ENCODE results near the gene PDK2. TPM values are rescaled to one million over a fixed set of nuclear protein-coding genes. Genes with fewer than 3 reads are reported as not detected.

Gene PDK2
- total RNA-seq, 2 donors from 2014 or later = 26.6 to 34.6 TPM

DNA sequence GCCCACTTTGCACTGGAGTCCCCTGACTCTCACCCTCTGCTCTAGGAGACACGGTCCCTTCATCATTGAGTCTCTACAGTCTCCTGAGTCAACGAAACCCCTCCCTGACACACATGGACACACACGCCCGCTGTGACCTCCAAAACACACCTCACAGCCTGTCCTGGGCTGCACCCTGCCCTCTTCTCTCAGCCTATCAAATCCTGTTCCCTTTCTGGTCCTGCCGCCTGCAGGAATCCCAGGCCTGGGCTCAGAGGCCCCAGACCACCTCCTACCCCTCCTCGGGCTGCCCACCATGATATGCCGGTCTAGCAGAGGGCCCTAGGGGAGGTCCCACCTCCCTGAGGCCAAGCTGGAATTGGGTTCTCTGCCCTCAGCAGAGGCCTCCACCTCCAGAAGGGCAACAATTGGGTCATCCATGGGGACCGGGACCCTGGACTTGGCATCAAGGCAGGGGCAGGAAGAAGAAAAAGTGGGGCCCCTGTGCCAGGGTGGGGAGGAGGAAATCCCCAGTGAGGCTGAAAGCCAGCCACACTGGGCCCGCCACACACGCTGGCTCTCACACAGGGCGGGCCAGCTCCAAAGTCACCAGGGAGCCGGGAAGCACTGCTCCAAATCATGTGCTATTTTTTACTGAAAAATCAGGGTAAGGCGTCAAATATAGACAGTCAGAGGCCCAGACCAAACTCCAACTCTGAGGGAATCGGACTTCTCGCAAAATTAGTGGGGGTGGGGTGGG is 51.9 kb downstream of the PDK2 start:
- peak overlapping the region; percentile 84 for H3K27ac Mint-ChIP-seq
- DNase-seq (no peak), ATAC-seq (replicated peaks in 1 of 2) (no peak)
- H3K36me3 Mint-ChIP-seq (ENCODE audit: insufficient read depth in 2 of 2) = peaks cover 16 to 25% of the 10 kb centered on the region in 2 donors
- no peaks in the 10 kb centered on the region for H3K27me3 Mint-ChIP-seq (ENCODE audit: low read depth)
- peaks cover 53% of the 10 kb centered on the region for H3K4me1 Mint-ChIP-seq (ENCODE audit: low read depth)
- H3K4me3 Mint-ChIP-seq = peak overlapping the region; percentile 97 to 98
- H3K9me3 Mint-ChIP-seq = no peaks in the 10 kb centered on the region

DNA sequence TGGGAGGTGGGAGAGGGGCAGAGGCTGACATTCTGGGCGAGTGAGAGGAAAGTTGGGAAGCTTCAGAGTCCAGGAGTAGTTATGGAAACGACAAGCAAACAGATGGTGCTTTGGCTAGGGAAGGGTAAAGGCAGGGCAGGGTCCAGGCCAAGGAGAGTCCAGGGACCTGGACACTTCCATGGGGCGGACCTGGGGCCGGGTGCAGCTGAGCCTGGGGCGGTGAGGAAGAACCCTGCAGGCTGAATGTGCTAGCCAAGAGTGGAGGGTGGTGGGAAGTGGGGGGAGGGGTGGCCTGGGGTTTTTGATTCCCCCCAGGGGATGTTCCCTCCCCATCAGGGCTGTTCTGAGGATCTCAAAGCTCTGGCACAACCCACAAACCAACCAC is 52.7 kb downstream of the PDK2 start:
- Mint-ChIP-seq H3K27me3 (ENCODE audit: low read depth) (no peaks in the 10 kb centered on the region), H3K36me3 (ENCODE audit: insufficient read depth in 2 of 2) (peaks cover 16 to 22% of the 10 kb centered on the region in 2 donors), H3K4me3 (peak overlapping the region; percentile 97 to 98), H3K9me3 (no peaks in the 10 kb centered on the region), H3K4me1 (ENCODE audit: low read depth) (peaks cover 51% of the 10 kb centered on the region), H3K27ac (peak overlapping the region; percentile 84)
- no peak for DNase-seq
- ATAC-seq (replicated peaks in 1 of 2) = no peak

DNA sequence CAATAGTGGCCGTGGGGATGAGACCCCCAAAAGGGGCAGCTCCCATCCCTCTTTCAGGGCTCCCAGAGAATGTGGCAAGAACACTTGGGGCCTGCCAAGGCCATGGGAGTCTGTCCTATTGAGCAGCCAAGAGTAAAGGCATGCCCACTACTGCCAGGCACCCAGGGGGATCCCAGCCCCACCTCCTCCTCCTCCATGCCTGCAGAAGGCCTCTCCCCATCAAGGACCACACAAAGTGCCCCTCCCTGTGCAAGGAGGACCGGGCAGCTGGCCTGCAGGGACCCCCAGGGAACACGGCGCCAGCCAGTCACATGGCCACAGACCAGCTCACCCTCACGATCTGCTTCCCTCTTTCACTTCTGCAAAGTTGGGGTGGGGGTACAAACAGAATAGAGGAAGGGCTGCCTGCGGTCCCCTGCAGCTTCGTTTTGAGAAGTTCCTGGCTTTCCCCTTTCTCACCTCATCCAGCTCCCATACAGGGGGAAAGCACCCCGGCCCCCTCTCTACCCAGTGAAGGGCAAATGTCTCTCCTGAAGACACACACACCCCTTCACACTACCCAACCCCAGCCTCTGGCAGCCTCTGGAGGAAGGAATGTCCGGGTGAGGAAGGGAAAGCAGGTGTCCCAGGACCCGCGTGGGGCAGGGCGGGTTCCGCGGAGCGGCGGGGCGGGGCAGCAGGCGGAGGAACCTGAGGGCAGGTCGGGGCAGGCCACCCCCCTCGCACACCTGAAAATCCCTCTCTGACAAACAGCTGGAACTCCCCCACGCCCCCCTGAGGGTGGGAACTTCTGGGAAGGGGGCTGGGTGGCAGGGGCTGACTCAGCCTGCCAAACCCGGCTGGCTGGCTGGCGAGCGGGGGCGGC is 53.3 kb downstream of the PDK2 start:
- DNase-seq (peak; percentile 78 to 84), ATAC-seq (replicated peaks in 1 of 2) (peak; percentile 35 to 43)
- Mint-ChIP-seq H3K4me1 (ENCODE audit: low read depth) (peaks cover 46% of the 10 kb centered on the region), H3K4me3 (peak overlapping the region; percentile 97 to 98), H3K9me3 (no peaks in the 10 kb centered on the region), H3K27me3 (ENCODE audit: low read depth) (no peaks in the 10 kb centered on the region), H3K36me3 (ENCODE audit: insufficient read depth in 2 of 2) (peaks cover 16 to 21% of the 10 kb centered on the region in 2 donors), H3K27ac (peak overlapping the region; percentile 39)

DNA sequence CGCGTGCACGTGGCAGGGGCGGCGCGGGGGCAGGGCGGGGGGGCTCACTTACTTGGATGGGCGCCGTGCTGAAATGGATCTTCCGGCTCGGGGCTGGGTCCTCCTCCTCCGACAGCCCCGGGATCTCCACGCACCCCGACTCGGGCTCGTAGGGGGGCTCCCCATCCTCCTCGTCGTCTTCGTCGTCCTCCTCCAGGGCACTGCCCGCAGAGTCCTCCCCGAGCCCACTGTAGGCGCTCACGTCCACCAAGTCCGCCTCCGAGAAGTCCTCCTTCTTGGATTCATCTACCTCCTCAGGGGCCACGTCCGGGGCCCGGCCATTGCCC is 53.9 kb downstream of the PDK2 start:
- Mint-ChIP-seq H3K4me3 (peak overlapping the region; percentile 97 to 98), H3K9me3 (no peaks in the 10 kb centered on the region), H3K4me1 (ENCODE audit: low read depth) (peaks cover 46% of the 10 kb centered on the region), H3K27ac (peak overlapping the region; percentile 81), H3K36me3 (ENCODE audit: insufficient read depth in 2 of 2) (peaks cover 16 to 21% of the 10 kb centered on the region in 2 donors), H3K27me3 (ENCODE audit: low read depth) (no peaks in the 10 kb centered on the region)
- no peak for ATAC-seq (replicated peaks in 1 of 2)
- no peak for DNase-seq

DNA sequence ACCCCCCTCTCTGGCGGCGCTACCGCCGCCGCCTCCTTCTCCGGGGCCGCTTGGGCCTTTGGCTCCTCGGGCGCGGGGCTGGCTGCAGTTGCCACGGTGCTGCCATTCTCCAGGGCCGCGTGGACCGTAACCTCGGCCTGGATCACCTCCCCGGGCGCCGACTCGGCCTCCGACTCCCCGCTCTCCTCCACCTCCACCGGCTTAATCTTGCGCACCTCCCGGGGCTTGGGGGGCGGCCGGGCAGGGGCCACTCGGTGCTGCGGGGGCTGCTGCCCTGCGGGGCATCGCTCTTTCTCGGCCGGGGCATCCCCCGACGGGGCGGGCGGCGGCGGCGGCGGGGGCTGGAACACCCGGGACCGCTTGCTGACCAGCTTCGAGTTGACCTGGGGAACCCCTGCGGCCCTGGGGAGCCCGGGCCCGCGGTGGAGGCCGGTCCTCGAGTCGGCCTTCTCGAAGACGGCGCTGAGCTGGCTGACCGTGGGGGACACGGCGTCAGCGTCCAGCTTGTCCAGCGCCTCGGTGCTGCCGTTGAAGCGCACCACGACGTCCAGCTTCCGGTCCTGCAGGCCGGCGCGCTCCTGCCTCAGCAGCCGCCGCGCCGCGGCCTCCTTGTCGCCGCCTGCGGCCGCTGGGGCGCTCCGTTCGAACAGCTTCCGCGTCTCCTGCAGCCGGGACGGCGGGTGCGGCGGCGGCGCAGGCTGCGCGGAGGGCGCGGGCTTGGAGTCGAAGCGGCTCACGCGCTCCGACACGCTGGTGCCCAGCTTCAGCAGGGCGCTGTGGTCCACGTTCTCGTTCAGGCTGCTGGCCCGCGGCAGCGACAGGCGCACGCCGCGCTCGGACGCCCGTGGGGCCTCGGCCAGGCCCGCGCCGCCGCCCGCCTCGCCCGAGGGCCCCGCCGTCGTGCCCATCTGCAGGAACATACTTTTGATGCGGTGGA is 54.5 kb downstream of the PDK2 start:
- peaks cover 46% of the 10 kb centered on the region for H3K4me1 Mint-ChIP-seq (ENCODE audit: low read depth)
- no peaks in the 10 kb centered on the region for H3K27me3 Mint-ChIP-seq (ENCODE audit: low read depth)
- peak; percentile 9 to 10 for ATAC-seq (replicated peaks in 1 of 2)

DNA sequence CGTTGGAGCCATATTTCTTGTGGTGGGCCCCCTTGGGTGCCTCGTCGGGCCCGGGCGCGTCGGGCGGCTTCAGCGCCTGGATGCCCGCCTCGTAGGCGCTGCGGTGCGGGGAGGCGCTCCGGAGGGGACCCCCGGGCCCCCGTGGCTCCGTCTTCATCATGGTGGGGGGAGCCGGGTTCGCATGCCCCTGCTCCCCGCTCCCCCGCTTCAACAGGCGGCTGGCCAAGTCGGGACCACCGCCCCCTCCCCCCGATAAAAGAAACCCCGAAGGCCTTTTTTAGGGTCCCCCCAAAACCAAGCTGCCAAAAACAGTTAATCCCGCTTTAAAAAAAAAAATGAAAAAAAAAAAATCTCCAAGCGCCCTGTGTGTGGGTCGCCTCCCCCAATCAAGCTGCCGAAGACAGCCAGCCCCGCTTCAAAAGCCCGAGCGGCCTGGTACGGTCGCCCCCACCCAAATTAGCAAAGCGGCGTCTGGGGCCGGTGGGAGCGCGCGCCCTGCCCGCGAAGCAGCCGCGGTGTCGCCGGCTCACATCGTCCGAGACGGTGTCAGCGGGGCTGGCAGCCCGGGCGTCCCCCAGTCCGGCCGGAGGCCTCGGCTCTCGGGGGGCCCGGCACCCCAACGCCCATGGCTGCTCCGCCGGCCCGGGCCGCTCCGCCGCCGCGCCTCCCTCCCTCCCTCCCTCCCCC is 55.3 kb downstream of the PDK2 start, which contains the start of gene PPP1R9B:
TSS of gene PPP1R9B (minus strand) at position 324 of the 687 bp plus-strand sequence. CDS start at position 160, 164 bp downstream.
- peak within 1 kb of the TSS; percentile 97 to 98 for H3K4me3 Mint-ChIP-seq
- no peaks in the 10 kb centered on the region for H3K9me3 Mint-ChIP-seq
- H3K4me1 Mint-ChIP-seq (ENCODE audit: low read depth) = peaks cover 46% of the 10 kb centered on the region
- DNase-seq (no peak), ATAC-seq (replicated peaks in 1 of 2) (peak; percentile 2 to 4)
- H3K27me3 Mint-ChIP-seq (ENCODE audit: low read depth) = no peaks in the 10 kb centered on the region
- peak within 1 kb of the TSS; percentile 91 for H3K27ac Mint-ChIP-seq
- H3K36me3 Mint-ChIP-seq (ENCODE audit: insufficient read depth in 2 of 2) = peaks cover 8 to 15% of the 10 kb centered on the region in 2 donors

More for the DNA sequence above, 54.5 kb downstream of the PDK2 start:
- peak; percentile 69 to 70 for DNase-seq
- no peak overlapping the region for H3K27ac Mint-ChIP-seq
- peak overlapping the region; percentile 97 to 98 for H3K4me3 Mint-ChIP-seq
- no peaks in the 10 kb centered on the region for H3K9me3 Mint-ChIP-seq
- peaks cover 11 to 15% of the 10 kb centered on the region in 2 donors for H3K36me3 Mint-ChIP-seq (ENCODE audit: insufficient read depth in 2 of 2)

DNA sequence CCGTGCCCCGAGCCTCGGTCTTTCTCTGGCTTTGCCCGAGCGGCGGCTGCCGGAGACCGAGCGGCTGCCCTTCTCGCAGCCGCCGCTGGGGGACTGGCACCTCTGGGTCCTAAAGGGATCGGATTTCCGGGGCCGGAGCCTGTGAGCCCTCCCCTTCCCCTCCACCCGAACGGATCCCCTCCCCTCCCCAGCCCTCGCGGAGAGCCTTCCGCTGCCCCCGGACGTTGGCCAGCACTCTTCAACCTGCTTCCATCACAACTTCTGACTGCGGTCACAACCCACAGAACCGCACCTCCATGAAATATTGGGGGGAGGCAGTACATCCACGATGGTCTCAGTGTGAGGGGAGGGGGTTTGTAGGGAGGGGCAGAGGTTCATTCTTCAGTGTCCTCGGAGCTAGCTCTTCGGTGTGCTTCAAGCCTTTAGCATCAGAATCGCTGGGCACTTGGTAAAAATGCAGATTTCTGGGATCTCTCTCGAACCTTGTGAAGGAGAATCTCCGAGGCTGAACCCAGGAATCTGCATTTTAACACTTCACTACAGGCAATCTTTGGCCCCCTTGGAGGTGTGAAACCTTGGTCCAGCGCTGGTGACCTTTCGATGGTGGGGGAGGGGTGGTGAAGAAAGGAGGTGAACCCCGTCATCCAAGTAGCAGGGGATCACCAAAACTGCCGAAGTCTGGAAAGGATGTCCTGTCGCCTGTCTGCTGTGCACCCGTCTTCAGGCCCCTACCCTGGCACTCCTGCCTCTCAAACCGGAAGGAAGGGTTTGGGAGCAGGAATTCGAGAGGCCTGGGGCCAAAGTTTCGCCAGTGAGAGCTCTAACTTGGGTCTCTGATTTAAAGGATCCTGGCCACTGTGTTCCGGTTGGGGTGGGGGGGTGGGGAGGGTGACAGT is 56.1 kb downstream of the PDK2 start:
- ATAC-seq (replicated peaks in 1 of 2) (peak; percentile 78 to 79), DNase-seq (peak; percentile 92 to 93)
- peaks cover 8 to 15% of the 10 kb centered on the region in 2 donors for H3K36me3 Mint-ChIP-seq (ENCODE audit: insufficient read depth in 2 of 2)
- H3K4me3 Mint-ChIP-seq = peak overlapping the region; percentile 91 to 92
- no peaks in the 10 kb centered on the region for H3K9me3 Mint-ChIP-seq
- peaks cover 39% of the 10 kb centered on the region for H3K4me1 Mint-ChIP-seq (ENCODE audit: low read depth)
- no peaks in the 10 kb centered on the region for H3K27me3 Mint-ChIP-seq (ENCODE audit: low read depth)
- peak overlapping the region; percentile 91 for H3K27ac Mint-ChIP-seq

DNA sequence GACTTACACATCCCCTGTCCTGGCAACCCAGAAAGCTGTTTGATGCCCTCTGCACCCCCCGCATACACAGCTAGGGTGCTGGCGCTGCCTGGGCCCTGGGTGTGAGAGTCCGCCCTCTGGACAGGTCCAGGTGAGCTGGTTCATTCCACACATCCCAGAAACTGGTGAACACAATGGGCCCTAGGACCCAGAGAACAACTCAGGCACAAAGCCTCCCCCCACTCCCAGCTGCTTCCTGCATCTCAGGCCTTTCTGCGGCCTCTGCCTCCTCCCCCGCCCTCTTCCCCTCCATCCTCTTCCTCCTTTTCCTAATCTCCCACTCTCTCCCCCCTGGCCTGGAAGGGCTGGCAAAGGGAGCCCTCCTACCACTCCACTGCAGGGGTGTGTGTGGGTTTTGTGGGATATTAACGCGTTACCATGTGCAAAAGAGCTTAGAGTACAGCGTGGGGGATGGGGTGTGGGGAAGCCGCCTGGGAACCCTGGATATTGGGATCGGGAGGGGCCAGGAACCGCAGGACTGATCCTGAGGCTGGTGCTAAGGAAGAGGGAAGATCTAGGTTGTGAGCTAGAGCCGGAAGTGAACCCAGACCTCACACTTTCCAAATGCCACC is 56.9 kb downstream of the PDK2 start:
- DNase-seq = peak; percentile 55 to 70
- no peaks in the 10 kb centered on the region for H3K27me3 Mint-ChIP-seq (ENCODE audit: low read depth)
- H3K36me3 Mint-ChIP-seq (ENCODE audit: insufficient read depth in 2 of 2) = peaks cover 6 to 9% of the 10 kb centered on the region in 2 donors
- H3K27ac Mint-ChIP-seq = peak overlapping the region; percentile 82
- peak overlapping the region; percentile 91 to 92 for H3K4me3 Mint-ChIP-seq
- H3K9me3 Mint-ChIP-seq = no peaks in the 10 kb centered on the region
- peak; percentile 12 to 25 for ATAC-seq (replicated peaks in 1 of 2)
- peaks cover 31% of the 10 kb centered on the region for H3K4me1 Mint-ChIP-seq (ENCODE audit: low read depth)

DNA sequence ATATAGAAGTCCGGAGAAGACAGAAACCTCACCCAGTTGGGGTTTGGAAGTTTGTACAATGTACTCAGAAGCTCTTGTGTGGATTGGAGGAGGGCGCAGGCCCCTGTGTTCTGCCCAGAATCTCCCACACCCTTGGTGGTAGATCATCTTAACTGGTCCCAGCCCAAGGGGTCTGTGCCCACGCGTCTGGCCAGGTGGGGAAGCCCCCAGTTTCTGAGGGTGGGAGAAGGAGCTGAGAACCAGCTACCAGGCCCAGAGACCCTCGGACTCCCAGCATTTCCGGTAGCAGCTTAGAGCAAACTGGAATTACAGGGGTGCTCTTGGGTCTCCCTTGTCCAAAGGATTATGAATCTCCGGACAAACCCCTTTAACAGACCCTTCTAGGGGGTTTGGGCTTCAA is 57.6 kb downstream of the PDK2 start:
- no peak for ATAC-seq (replicated peaks in 1 of 2)
- Mint-ChIP-seq H3K36me3 (ENCODE audit: insufficient read depth in 2 of 2) (peaks cover 6% of the 10 kb centered on the region in 2 donors), H3K27ac (peak overlapping the region; percentile 82), H3K4me3 (peak overlapping the region; percentile 91 to 92), H3K27me3 (ENCODE audit: low read depth) (no peaks in the 10 kb centered on the region), H3K9me3 (no peaks in the 10 kb centered on the region), H3K4me1 (ENCODE audit: low read depth) (peaks cover 29% of the 10 kb centered on the region)
- DNase-seq = no peak

DNA sequence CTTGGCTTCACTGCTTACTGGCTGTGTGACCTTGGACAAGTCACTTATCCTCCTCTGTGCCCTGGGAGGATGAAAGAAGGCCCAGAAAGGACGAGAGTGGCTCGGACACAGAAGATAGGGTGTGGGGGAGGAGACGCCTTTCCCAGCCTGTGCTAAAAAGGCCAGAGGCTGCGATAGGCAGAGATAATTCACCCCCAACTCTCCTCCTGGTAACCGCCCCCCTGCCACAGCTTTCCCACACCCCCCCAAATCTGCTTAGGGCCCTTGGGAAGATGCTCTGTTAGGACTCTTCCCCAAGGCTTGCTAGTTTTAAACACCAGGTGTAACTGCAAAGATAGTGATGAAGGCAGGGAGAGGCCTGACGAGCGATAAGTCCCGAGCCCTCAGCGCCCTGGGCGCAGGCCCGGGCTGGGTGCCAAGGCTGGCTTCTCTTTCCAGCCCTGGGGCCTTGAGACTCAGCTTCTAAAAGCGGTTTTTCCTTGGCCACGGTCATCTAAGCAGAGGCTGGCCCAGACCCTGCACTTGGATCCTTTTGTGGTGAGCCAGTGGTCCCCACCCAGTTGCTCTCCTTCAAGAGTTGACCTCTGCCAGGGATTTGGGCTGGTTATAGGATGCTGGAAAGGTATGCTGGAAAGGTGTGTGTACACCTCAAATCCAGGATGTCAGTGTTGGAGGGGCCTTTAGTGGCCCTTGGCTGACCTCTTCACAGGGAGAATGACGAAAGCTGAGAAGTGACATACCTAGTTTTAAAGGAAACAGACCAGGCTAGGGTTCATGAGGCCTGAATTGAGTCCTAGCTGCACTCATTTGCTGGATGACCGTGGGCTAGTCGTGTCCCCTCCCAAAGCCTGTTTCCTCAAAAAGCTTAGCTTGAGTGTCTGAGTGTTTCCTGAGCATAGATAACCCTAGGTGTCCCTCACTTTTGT is 58.8 kb downstream of the PDK2 start:
- Mint-ChIP-seq H3K27me3 (ENCODE audit: low read depth) (no peaks in the 10 kb centered on the region), H3K27ac (no peak overlapping the region), H3K4me3 (no peak overlapping the region), H3K36me3 (ENCODE audit: insufficient read depth in 2 of 2) (peaks cover 1 to 2% of the 10 kb centered on the region in 2 donors), H3K4me1 (ENCODE audit: low read depth) (peaks cover 38% of the 10 kb centered on the region), H3K9me3 (no peaks in the 10 kb centered on the region)
- DNase-seq (no peak), ATAC-seq (replicated peaks in 1 of 2) (no peak)
